ENCODE data around the gene CEP104.

CEP104 gene

DNA sequence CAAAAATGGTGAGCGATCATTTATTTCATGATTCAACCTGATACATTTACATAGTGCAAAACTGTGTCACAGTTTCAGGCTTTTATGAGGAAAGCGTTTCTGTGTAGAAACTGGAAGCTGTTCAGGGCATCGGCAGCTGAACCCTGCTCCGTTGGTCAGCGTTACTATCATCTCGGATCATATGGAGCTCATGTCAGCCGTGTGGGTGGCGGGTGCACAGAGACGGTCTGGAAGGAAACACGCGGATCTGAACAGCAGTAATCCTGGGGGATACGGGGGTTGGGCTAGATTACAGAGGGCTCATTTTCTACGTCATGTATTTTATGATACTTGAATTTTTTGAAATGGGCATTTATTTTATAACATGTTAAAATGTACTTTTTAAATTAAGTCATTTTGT is 28.0 kb upstream of the CEP104 start:
- no peak for DNase-seq
- H3K4me1 ChIP-seq, result no peaks in the 10 kb centered on the region
- H3K9me3 ChIP-seq, result no peaks in the 10 kb centered on the region
- H3K27me3 ChIP-seq, result no peaks in the 10 kb centered on the region
- no peaks in the 10 kb centered on the region; the same call in 1 of the 2 replicates for H3K36me3 ChIP-seq
- TF ChIP-seq, protein P1, sequence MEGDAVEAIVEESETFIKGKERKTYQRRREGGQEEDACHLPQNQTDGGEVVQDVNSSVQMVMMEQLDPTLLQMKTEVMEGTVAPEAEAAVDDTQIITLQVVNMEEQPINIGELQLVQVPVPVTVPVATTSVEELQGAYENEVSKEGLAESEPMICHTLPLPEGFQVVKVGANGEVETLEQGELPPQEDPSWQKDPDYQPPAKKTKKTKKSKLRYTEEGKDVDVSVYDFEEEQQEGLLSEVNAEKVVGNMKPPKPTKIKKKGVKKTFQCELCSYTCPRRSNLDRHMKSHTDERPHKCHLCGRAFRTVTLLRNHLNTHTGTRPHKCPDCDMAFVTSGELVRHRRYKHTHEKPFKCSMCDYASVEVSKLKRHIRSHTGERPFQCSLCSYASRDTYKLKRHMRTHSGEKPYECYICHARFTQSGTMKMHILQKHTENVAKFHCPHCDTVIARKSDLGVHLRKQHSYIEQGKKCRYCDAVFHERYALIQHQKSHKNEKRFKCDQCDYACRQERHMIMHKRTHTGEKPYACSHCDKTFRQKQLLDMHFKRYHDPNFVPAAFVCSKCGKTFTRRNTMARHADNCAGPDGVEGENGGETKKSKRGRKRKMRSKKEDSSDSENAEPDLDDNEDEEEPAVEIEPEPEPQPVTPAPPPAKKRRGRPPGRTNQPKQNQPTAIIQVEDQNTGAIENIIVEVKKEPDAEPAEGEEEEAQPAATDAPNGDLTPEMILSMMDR (IDR thresholded peaks at IDR 0.05; ENCODE audit: low read depth, low read length), result no peak
- H3K4me3 ChIP-seq (ENCODE audit: low read depth, low read length), result no peak overlapping the region

DNA sequence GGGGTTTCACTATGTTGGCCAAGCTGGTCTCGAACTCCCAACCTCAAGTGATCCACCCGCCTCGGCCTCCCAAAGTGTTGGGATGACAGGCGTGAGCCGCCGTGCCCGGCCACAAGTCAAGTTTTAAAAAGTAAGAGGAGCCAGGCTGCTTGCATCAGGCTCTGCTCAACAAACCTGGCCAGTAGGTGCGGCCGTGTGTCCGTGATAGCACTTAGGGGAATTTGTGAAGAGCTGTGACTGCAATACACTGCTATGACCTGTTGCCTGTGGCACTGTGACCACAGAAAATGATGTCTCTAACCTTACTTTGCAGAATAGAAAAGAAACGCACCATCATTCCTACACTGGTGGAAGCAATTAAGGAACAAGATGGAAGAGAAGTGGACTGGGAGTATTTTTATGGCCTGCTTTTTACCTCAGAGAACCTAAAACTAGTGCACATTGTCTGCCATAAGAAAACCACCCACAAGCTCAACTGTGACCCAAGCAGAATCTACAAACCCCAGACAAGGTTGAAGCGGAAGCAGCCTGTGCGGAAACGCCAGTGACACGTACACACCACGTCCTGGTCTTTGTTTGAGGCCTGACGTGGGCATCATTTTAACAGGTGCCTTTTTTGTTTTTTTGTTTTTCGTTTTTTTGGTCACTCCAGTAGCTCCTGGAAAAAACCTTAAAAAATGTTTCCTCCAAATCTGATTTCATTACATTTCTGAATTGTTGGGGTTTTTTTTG is 26.3 kb upstream of the CEP104 start:
- Histone ChIP-seq H3K4me1 (no peaks in the 10 kb centered on the region), H3K4me3 (ENCODE audit: low read depth, low read length) (no peak overlapping the region), H3K9me3 (no peaks in the 10 kb centered on the region), H3K36me3 (no peaks in the 10 kb centered on the region; the same call in 1 of the 2 replicates), H3K27me3 (no peaks in the 10 kb centered on the region)
- no peak for DNase-seq
- TF ChIP-seq, protein P1 (IDR thresholded peaks at IDR 0.05; ENCODE audit: low read depth, low read length), result no peak

DNA sequence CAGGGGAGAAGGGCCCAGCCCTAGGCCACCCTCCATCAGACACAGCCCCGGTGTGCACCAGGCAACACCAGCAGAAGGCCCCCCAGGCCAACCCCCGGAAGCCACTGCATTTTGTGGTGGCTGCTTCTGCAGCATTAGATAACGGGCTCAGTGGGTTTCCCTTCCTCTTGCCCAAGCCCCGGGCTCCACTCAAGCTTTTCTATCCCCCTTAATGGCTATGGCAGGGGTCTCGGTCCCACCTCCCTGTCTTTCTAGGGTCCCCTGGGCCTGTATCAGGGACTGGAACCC is 24.1 kb upstream of the CEP104 start:
- TF ChIP-seq, protein P1 (IDR thresholded peaks at IDR 0.05; ENCODE audit: low read depth, low read length), result no peak
- no peaks in the 10 kb centered on the region for H3K9me3 ChIP-seq
- H3K27me3 ChIP-seq, result no peaks in the 10 kb centered on the region
- no peaks in the 10 kb centered on the region for H3K36me3 ChIP-seq
- no peaks in the 10 kb centered on the region for H3K4me1 ChIP-seq
- DNase-seq, result no peak
- no peak overlapping the region for H3K4me3 ChIP-seq (ENCODE audit: low read depth, low read length)

DNA sequence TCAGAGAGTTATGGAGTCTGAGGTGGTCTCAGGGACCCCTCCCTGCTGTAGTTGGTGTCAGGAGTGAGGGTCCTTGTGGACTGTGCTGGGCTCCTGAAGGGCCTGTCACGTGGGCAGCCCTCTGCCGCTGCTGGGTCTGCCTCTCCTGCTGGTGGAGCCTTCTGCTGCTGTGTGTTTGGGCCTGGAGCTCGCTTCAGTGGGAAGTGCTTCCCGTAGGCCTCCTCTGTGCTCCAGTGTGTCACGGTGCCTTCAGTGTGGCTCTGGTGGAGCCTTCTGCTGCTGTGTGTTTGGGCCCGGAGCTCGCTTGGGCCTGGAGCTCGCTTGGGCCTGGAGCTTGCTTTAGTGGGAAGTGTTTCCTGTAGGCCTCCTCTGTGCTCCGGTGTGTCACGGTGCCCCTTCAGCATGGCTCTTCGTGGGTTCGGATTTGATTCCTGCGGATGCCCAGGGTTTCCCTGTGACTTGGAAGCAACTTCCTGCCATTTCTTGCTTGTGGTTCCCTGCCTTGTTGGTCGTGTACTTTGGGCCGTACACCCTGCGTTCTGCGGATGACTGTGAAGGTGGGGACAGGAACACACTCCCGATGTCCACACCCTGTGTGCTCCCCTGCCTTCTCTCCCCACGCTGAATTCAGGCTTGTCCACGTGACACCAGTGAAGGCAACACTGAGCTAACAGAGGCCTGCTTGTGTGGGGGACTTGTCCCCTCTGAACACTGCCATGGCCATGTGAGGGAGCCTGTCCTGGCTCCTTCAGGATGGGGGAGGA is 23.6 kb upstream of the CEP104 start:
- Histone ChIP-seq H3K27me3 (no peaks in the 10 kb centered on the region), H3K36me3 (no peaks in the 10 kb centered on the region), H3K4me1 (no peaks in the 10 kb centered on the region), H3K9me3 (no peaks in the 10 kb centered on the region), H3K4me3 (ENCODE audit: low read depth, low read length) (no peak overlapping the region)
- TF ChIP-seq, protein P1 (IDR thresholded peaks at IDR 0.05; ENCODE audit: low read depth, low read length), result no peak
- DNase-seq, result no peak

DNA sequence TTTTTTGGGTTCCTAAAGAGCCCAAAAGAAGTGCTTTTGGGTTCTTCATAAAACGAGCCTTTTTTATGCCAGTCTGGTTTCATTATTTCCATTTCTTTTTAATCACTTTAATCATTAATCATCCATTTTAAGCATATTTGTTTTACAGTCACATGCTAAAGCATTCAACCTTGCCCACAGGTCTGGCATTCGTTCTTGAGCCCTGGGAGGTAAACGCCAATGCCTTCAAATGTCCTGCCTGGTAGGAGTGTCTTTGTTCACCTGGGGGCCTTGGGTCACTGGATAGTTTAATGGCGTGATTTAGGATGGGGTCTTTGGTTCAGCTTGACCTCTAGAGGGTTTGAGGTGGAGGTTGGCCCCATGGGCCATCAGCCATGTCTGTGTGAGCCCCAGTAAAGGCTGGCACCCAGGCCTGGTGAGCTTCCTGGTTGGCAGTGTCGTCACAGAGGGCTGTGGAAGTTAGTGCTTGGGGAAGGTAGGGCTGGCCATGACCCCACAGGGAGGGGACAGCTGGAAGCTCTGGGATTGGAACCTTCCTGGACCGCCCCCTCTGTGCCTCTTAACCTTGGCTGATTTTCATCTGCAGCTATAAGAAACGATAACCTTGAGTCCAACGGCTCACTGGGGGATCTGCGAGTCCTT is 22.9 kb upstream of the CEP104 start:
- no peaks in the 10 kb centered on the region for H3K9me3 ChIP-seq
- TF ChIP-seq, protein P1 (IDR thresholded peaks at IDR 0.05; ENCODE audit: low read depth, low read length), result no peak
- no peak overlapping the region for H3K4me3 ChIP-seq (ENCODE audit: low read depth, low read length)
- H3K27me3 ChIP-seq, result no peaks in the 10 kb centered on the region
- no peak for DNase-seq
- H3K36me3 ChIP-seq, result no peaks in the 10 kb centered on the region
- no peaks in the 10 kb centered on the region for H3K4me1 ChIP-seq

DNA sequence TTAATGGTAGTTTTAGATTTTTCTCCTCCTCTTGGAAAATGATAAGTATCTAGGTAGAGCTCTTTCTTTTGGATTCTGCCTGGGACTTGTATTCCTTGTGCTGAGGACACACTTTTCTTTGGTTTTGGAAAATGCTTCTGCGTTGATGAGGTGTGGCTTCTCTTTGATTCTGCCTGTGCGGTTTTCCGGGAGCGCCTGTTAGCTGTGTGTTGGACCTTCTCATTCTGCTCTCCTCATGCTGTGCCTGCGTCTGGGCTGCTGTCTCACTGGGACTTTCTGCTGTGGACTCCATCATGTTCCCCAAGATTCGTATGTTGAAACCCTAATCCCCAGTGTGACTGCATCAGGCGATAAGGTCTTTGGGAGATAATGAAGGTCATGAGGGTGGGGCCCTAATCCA is 22.1 kb upstream of the CEP104 start:
- TF ChIP-seq, protein P1 (IDR thresholded peaks at IDR 0.05; ENCODE audit: low read depth, low read length), result no peak
- DNase-seq, result no peak

More for the DNA sequence above, 22.1 kb upstream of the CEP104 start:
- Histone ChIP-seq H3K27me3 (no peaks in the 10 kb centered on the region), H3K36me3 (no peaks in the 10 kb centered on the region), H3K9me3 (no peaks in the 10 kb centered on the region), H3K4me1 (no peaks in the 10 kb centered on the region), H3K4me3 (ENCODE audit: low read depth, low read length) (no peak overlapping the region)
